BE2C (cell line): ENCODE measurements around the gene ZBED2.

Source experiments
- DNase-seq: peaks from one replicate; pipeline ENCODE4 v3.0.0-alpha.2; 2020
- H3K27me3 ChIP-seq: fragments of 250-450 bp; sonication (Bioruptor Pico); 2 replicates; pipeline ENCODE4 v1.5.1; 2020; ENCODE audit warnings: mild to moderate bottlenecking
- H3K36me3 ChIP-seq: fragments of 250-450 bp; sonication (Bioruptor Pico); 2 replicates; pipeline ENCODE4 v1.5.1; 2020; ENCODE audit warnings: mild to moderate bottlenecking
- H3K4me1 ChIP-seq: fragments of 250-450 bp; sonication (Bioruptor Pico); 2 replicates; pipeline ENCODE4 v1.5.1; 2020
- H3K4me3 ChIP-seq: 2 replicates; pipeline ENCODE4 v1.5.1; 2011; ENCODE audit warnings: low read depth, low read length
- H3K9me3 ChIP-seq: fragments of 250-450 bp; sonication (Bioruptor Pico); 2 replicates; pipeline ENCODE4 v1.5.1; 2020
- TF ChIP-seq, protein P1 (sequence below): IDR thresholded peaks from 2 replicates; pipeline ENCODE4 v1.5.1; 2012; ENCODE audit warnings: mild to moderate bottlenecking, low read depth, low read length

The ZBED2 gene

GRCh38 chr3:111598552-111598951, 3.4 kb upstream of the ZBED2 start:
- Histone ChIP-seq H3K4me1 (no peaks in the 10 kb centered on the region), H3K36me3 (no peaks in the 10 kb centered on the region), H3K27me3 (peaks cover 5% of the 10 kb centered on the region; the same call in 1 of the 2 replicates), H3K4me3 (no peak overlapping the region), H3K9me3 (no peaks in the 10 kb centered on the region)
- DNase-seq = no peak
- TF ChIP-seq, protein P1, sequence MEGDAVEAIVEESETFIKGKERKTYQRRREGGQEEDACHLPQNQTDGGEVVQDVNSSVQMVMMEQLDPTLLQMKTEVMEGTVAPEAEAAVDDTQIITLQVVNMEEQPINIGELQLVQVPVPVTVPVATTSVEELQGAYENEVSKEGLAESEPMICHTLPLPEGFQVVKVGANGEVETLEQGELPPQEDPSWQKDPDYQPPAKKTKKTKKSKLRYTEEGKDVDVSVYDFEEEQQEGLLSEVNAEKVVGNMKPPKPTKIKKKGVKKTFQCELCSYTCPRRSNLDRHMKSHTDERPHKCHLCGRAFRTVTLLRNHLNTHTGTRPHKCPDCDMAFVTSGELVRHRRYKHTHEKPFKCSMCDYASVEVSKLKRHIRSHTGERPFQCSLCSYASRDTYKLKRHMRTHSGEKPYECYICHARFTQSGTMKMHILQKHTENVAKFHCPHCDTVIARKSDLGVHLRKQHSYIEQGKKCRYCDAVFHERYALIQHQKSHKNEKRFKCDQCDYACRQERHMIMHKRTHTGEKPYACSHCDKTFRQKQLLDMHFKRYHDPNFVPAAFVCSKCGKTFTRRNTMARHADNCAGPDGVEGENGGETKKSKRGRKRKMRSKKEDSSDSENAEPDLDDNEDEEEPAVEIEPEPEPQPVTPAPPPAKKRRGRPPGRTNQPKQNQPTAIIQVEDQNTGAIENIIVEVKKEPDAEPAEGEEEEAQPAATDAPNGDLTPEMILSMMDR = no peak

DNA sequence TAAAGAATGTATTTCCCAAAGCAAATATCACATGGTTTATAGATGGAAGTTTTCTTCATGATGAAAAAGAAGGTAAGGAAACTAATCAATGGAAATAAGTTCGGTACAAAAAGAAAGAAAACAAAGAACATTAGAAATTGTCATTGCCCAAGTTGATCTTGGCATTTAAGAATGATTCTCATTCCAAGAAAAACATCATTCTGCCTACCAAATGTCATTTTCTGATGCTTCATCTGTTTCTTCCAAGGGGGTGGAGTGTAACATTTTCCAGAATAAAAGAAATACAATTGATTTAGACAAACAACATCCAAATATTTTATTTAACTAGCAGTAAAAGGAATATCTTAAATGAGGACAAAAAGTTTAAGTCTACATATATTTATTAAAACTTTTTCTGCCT, 3.0 kb upstream of the ZBED2 start:
- Histone ChIP-seq H3K4me3 (no peak overlapping the region), H3K9me3 (no peaks in the 10 kb centered on the region), H3K4me1 (no peaks in the 10 kb centered on the region), H3K36me3 (no peaks in the 10 kb centered on the region), H3K27me3 (peaks cover 6% of the 10 kb centered on the region; the same call in 1 of the 2 replicates)
- TF ChIP-seq, protein P1 = no peak
- no peak for DNase-seq

GRCh38 chr3:111596328-111596727, 1.2 kb upstream of the ZBED2 start:
- Histone ChIP-seq H3K36me3 (no peaks in the 10 kb centered on the region), H3K27me3 (peaks cover 11% of the 10 kb centered on the region; the same call in 1 of the 2 replicates), H3K4me3 (no peak overlapping the region), H3K9me3 (no peaks in the 10 kb centered on the region), H3K4me1 (no peaks in the 10 kb centered on the region)
- DNase-seq = no peak
- TF ChIP-seq, protein P1 = no peak

GRCh38 chr3:111594781-111595180, 365 bp downstream of the ZBED2 start:
- Histone ChIP-seq H3K27me3 (peaks cover 11% of the 10 kb centered on the region; the same call in 1 of the 2 replicates), H3K36me3 (no peaks in the 10 kb centered on the region), H3K4me1 (no peaks in the 10 kb centered on the region)

DNA sequence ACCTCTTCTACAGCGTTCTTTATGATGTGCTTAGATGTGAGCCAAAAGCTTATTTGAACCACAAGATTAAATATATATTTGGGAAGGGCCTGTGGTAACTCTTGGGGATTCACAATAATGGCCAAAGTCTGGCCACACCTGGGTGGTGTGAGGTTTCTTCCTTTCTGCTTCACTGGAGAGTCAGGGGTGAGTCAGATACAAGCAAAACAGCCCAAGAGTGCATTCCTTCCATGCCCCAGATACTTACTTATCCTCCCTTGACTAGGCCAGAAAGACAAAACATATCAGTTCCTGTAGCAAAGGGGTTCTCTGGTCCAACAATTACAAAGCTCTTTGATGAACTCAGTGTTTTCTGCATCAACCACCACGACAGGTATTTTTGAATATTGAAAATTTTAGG, 941 bp downstream of the ZBED2 start:
- no peaks in the 10 kb centered on the region for H3K4me1 ChIP-seq
- no peak overlapping the region for H3K4me3 ChIP-seq
- peaks cover 11% of the 10 kb centered on the region; the same call in 1 of the 2 replicates for H3K27me3 ChIP-seq
- H3K36me3 ChIP-seq = no peaks in the 10 kb centered on the region
- no peaks in the 10 kb centered on the region for H3K9me3 ChIP-seq
- DNase-seq = no peak
- TF ChIP-seq, protein P1 = no peak

More at GRCh38 chr3:111594781-111595180, 365 bp downstream of the ZBED2 start:
- no peak overlapping the region for H3K4me3 ChIP-seq
- H3K9me3 ChIP-seq = no peaks in the 10 kb centered on the region
- DNase-seq = no peak
- TF ChIP-seq, protein P1 = no peak

GRCh38 chr3:111593666-111594065, 1.5 kb downstream of the ZBED2 start:
- Histone ChIP-seq H3K4me3 (no peak overlapping the region), H3K4me1 (no peaks in the 10 kb centered on the region), H3K9me3 (no peaks in the 10 kb centered on the region), H3K27me3 (peaks cover 11% of the 10 kb centered on the region; the same call in 1 of the 2 replicates), H3K36me3 (no peaks in the 10 kb centered on the region)
- no peak for DNase-seq
- TF ChIP-seq, protein P1 = no peak
